Measurements from ENCODE around the gene ACAP3. TPM values are rescaled to one million over a fixed set of nuclear protein-coding genes. Genes with fewer than 3 reads are reported as not detected.

The ACAP3 gene
- total and polyA plus RNA-seq, 2 experiments from 2014 or later = 8.1 to 31.9 TPM

GRCh38 chr1:1246577-1247340 is 61.0 kb downstream of the ACAP3 start, which contains the start of gene C1QTNF12:
Gene C1QTNF12, minus strand, starts transcription at chr1:1246722. Its CDS starts 32 bp downstream, at chr1:1246690.
- Histone ChIP-seq H4K20me1 (replicated peaks; ENCODE audit: insufficient read depth) (no peaks in the 10 kb centered on the region), H3K9me2 (ENCODE audit: insufficient read depth) (no peaks in the 10 kb centered on the region), H3K36me3 (ENCODE audit: insufficient read depth) (no peaks in the 10 kb centered on the region), H2AFZ (no peak within 1 kb of the TSS), H3K4me1 (ENCODE audit: insufficient read depth) (peaks cover 3% of the 10 kb centered on the region; the same call in 1 of the 2 replicates), H3K27ac (ENCODE audit: low read depth) (no peak within 1 kb of the TSS), H3F3A (replicated peaks; ENCODE audit: low read depth) (peaks cover 8% of the 10 kb centered on the region; the same call in 1 of the 2 replicates), H3K4me2 (peak within 1 kb of the TSS; percentile 77), H3K27me3 (ENCODE audit: insufficient read depth) (peaks cover 10% of the 10 kb centered on the region; the same call in 1 of the 2 replicates), H3K79me2 (replicated peaks; ENCODE audit: insufficient read depth) (no peaks in the 10 kb centered on the region), H3K4me3 (peak within 1 kb of the TSS; percentile 47; the same call in 1 of the 2 replicates)
- Mint-ChIP-seq H3K4me3 (no peak within 1 kb of the TSS; the same call in 2 of the 3 replicates), H3K27me3 (ENCODE audit: insufficient read depth, low read depth, poor library complexity) (peaks cover 2% of the 10 kb centered on the region), H3K27ac (no peak within 1 kb of the TSS), H3K9me3 (no peaks in the 10 kb centered on the region), H3K36me3 (ENCODE audit: low read depth) (peaks cover 3% of the 10 kb centered on the region; the same call in 1 of the 3 replicates), H3K4me1 (peaks cover 2% of the 10 kb centered on the region; the same call in 1 of the 3 replicates)
- TF ChIP-seq EZH2phosphoT487 (IDR thresholded peaks at IDR 0.05; ENCODE audit: unreplicated experiment) (no peak), REST (IDR thresholded peaks at IDR 0.05; ENCODE audit: unreplicated experiment) (no peak), CREB1 (CRISPR knock-in tag; IDR thresholded peaks at IDR 0.05; ENCODE audit: low read depth) (no peak), ZNF114 (CRISPR knock-in tag; IDR thresholded peaks at IDR 0.05) (no peak), EZH2 (IDR thresholded peaks at IDR 0.05; ENCODE audit: low read depth, unreplicated experiment) (no peak), ETS1 (IDR thresholded peaks at IDR 0.05) (no peak), ZNF462 (CRISPR knock-in tag; IDR thresholded peaks at IDR 0.05) (no peak), STAT1 (IDR thresholded peaks at IDR 0.05; ENCODE audit: unreplicated experiment) (no peak)
- TF ChIP-seq, protein P1, sequence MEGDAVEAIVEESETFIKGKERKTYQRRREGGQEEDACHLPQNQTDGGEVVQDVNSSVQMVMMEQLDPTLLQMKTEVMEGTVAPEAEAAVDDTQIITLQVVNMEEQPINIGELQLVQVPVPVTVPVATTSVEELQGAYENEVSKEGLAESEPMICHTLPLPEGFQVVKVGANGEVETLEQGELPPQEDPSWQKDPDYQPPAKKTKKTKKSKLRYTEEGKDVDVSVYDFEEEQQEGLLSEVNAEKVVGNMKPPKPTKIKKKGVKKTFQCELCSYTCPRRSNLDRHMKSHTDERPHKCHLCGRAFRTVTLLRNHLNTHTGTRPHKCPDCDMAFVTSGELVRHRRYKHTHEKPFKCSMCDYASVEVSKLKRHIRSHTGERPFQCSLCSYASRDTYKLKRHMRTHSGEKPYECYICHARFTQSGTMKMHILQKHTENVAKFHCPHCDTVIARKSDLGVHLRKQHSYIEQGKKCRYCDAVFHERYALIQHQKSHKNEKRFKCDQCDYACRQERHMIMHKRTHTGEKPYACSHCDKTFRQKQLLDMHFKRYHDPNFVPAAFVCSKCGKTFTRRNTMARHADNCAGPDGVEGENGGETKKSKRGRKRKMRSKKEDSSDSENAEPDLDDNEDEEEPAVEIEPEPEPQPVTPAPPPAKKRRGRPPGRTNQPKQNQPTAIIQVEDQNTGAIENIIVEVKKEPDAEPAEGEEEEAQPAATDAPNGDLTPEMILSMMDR (conservative IDR thresholded peaks at IDR 0.05; ENCODE audit: low read depth in 2 of 2) = peak in 1 of 2 experiments; percentile 35; a peak in 2 of 4 replicates
- DNase-seq (ENCODE audit: low spot score) = peak; percentile 62
- peak; percentile 59 for ATAC-seq

All from GM23338 (cell line).